Measurements from ENCODE around the gene CECR2.

CECR2 gene

GRCh38 chr22:17481424-17481823 lies 112.2 kb downstream of the CECR2 start:
- no peak for DNase-seq (ENCODE audit: extremely low spot score)
- ChIA-PET CTCF (no interaction called here), POLR2A (no interaction called here)
- TF ChIP-seq L3MBTL2 (conservative IDR thresholded peaks at IDR 0.05): no peak
- TF ChIP-seq FOXA1 (IDR thresholded peaks at IDR 0.05): no peak
- no peak for TF ChIP-seq CTBP1 (IDR thresholded peaks at IDR 0.05; ENCODE audit: borderline replicate concordance)
- no peak for TF ChIP-seq ZNF384 (IDR thresholded peaks at IDR 0.05)
- TF ChIP-seq PKNOX1 (IDR thresholded peaks at IDR 0.05): no peak
- TF ChIP-seq FOXK2 (IDR thresholded peaks at IDR 0.05): no peak
- no peak for TF ChIP-seq HDGF (IDR thresholded peaks at IDR 0.05; ENCODE audit: borderline replicate concordance)
- no peak for TF ChIP-seq NFRKB (IDR thresholded peaks at IDR 0.05)
- TF ChIP-seq LEF1 (IDR thresholded peaks at IDR 0.05; ENCODE audit: borderline replicate concordance): no peak
- no peak for TF ChIP-seq TARDBP (IDR thresholded peaks at IDR 0.05)
- no peak for TF ChIP-seq ARNT (IDR thresholded peaks at IDR 0.05)
- no peak for TF ChIP-seq BHLHE40 (IDR thresholded peaks at IDR 0.05; ENCODE audit: borderline replicate concordance)
- TF ChIP-seq FOXM1 (IDR thresholded peaks at IDR 0.05; ENCODE audit: borderline replicate concordance): no peak
- no peak for TF ChIP-seq SP1 (IDR thresholded peaks at IDR 0.05)
- TF ChIP-seq ELF4 (IDR thresholded peaks at IDR 0.05): no peak
- no peak for TF ChIP-seq SUZ12 (IDR thresholded peaks at IDR 0.05)

DNA sequence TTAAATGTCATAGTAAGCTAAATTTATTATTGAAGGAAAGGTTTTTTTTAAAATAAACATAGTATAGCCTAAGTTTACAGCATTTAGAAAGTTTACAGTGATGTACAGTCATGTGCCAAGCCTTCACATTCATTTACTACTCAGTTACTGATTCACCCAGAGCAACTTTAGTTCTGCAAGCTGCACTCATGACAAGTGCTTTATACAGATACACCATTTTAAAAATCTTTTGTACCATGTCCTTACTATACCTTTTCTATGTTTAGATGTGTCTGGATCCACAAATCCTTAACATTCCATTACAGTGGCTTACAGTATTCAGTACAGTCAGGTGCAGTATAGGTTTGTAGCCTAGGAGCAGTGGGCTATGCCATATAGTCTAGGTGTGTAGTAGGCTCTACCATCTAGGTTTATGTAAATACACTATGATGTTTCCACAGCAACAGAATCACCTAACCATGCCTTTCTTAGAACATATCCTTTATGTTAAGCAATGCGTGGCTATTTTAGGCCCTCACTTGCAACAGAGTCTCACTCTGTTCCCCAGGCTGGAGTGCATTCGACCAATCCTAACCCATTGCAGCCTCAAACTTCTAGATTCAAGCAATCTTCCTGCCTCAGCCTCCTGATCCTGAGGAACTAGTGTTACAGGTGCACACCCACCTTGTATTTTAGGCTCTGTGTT lies 114.6 kb downstream of the CECR2 start:
- ChIA-PET CTCF (no interaction called here), POLR2A (no interaction called here)
- no peak for DNase-seq (ENCODE audit: extremely low spot score)
- TF ChIP-seq ELF4 (IDR thresholded peaks at IDR 0.05): no peak

- POLR2A ChIA-PET: no interaction called here
- TF ChIP-seq CTBP1 (IDR thresholded peaks at IDR 0.05; ENCODE audit: borderline replicate concordance) (no peak), FOXA1 (IDR thresholded peaks at IDR 0.05) (no peak), PKNOX1 (IDR thresholded peaks at IDR 0.05) (no peak)
- CTCF ChIA-PET: no interaction called here
- no peak for DNase-seq (ENCODE audit: extremely low spot score)
Observed at GRCh38 chr22:17484608-17485007, 115.3 kb downstream of the CECR2 start.

DNA sequence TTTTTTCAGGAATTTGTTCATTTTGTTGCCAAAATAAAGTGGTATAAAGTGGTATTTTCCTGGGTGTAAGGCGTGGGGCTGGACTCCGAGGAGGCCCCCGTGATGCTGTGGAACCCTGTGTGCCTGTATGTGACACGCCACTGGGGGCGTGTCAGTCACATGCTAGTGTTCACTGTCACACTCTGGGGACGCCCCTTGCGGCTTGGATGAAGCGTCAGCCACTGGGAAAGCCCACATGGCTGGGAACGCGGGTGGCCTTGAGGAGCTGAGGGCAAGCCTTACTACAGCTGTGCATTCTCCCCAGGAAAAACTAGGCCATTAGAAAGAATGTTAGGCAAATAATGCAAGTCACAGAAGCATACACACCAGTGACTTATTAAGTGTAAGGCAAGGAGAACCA lies 117.1 kb downstream of the CECR2 start:
- no peak for DNase-seq (ENCODE audit: extremely low spot score)
- CTCF ChIA-PET: interaction anchor here (1.4 kb wide), 1 partner anchor 315 kb away, joined by 5 read pairs; no protein-coding TSS in a partner anchor
- TF ChIP-seq HDGF (IDR thresholded peaks at IDR 0.05; ENCODE audit: borderline replicate concordance): no peak
- TF ChIP-seq ELF4 (IDR thresholded peaks at IDR 0.05): no peak
- no peak for TF ChIP-seq SUZ12 (IDR thresholded peaks at IDR 0.05)
- TF ChIP-seq PKNOX1 (IDR thresholded peaks at IDR 0.05): 0 out of 2 replicates have a peak, but pooled peaks have one; percentile 10
- no peak for TF ChIP-seq ZNF384 (IDR thresholded peaks at IDR 0.05)
- TF ChIP-seq ARNT (IDR thresholded peaks at IDR 0.05): no peak
- no peak for TF ChIP-seq LEF1 (IDR thresholded peaks at IDR 0.05; ENCODE audit: borderline replicate concordance)
- POLR2A ChIA-PET: interaction anchor here (1.0 to 1.3 kb wide), 2 partner anchors 9 to 118 kb away, joined by 3 to 4 read pairs; no protein-coding TSS in a partner anchor

GRCh38 chr22:17486719-17487118 lies 117.5 kb downstream of the CECR2 start:
- ChIA-PET POLR2A (interaction anchor here (1.0 to 1.3 kb wide), 2 partner anchors 10 to 118 kb away, joined by 3 to 4 read pairs; no protein-coding TSS in a partner anchor), CTCF (interaction anchor here (0.7 to 1.4 kb wide), 2 partner anchors 115 to 315 kb away, joined by 4 to 5 read pairs; no protein-coding TSS in a partner anchor)
- no peak for DNase-seq (ENCODE audit: extremely low spot score)
- no peak for TF ChIP-seq BHLHE40 (IDR thresholded peaks at IDR 0.05; ENCODE audit: borderline replicate concordance)

DNA sequence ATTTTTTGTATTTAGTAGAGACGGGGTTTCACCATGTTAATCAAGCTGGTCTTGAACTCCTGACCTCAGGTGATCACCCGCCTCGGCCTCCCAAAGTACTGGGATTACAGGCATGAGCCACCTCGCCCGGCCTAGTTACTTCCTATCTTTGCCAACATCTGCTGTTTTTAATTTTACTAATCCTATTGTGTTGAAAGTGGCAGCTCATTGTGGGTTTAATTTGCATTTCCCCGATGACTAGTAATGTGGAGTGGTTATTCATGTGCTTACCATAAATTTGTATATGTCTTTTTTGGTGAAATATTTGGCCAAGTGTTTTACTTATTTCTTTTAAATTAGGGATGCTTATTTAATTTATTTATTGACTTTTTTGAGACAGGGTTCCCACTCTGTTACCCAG lies 119.8 kb downstream of the CECR2 start:
- CTCF ChIA-PET: interaction anchor here (1.5 kb wide), 1 partner anchor 318 kb away, joined by 5 read pairs; no protein-coding TSS in a partner anchor

More for the DNA sequence above, 119.8 kb downstream of the CECR2 start:
- DNase-seq (ENCODE audit: extremely low spot score): no peak
- POLR2A ChIA-PET: no interaction called here
- TF ChIP-seq ELF4 (IDR thresholded peaks at IDR 0.05): no peak
- TF ChIP-seq L3MBTL2 (conservative IDR thresholded peaks at IDR 0.05): no peak
- no peak for TF ChIP-seq BHLHE40 (IDR thresholded peaks at IDR 0.05; ENCODE audit: borderline replicate concordance)
- no peak for TF ChIP-seq FOXM1 (IDR thresholded peaks at IDR 0.05; ENCODE audit: borderline replicate concordance)
- no peak for TF ChIP-seq FOXA1 (IDR thresholded peaks at IDR 0.05)
- TF ChIP-seq HDGF (IDR thresholded peaks at IDR 0.05; ENCODE audit: borderline replicate concordance): no peak
- TF ChIP-seq SUZ12 (IDR thresholded peaks at IDR 0.05): no peak
- TF ChIP-seq LEF1 (IDR thresholded peaks at IDR 0.05; ENCODE audit: borderline replicate concordance): no peak
- TF ChIP-seq SP1 (IDR thresholded peaks at IDR 0.05): no peak
- no peak for TF ChIP-seq ZNF384 (IDR thresholded peaks at IDR 0.05)
- TF ChIP-seq FOXK2 (IDR thresholded peaks at IDR 0.05): no peak
- TF ChIP-seq NFRKB (IDR thresholded peaks at IDR 0.05): no peak
- TF ChIP-seq ARNT (IDR thresholded peaks at IDR 0.05): no peak
